ENCODE results near the gene WASF1. TPM values are rescaled to one million over a fixed set of nuclear protein-coding genes. Genes with fewer than 3 reads are reported as not detected.

Gene WASF1
- total and polyA plus RNA-seq, 2 experiments from 2014 or later: 27.4 to 30.5 TPM

- Histone ChIP-seq H3K4me3 (no peak overlapping the region), H3K36me3 (ENCODE audit: insufficient read depth) (no peaks in the 10 kb centered on the region), H2AFZ (no peak overlapping the region), H4K20me1 (replicated peaks; ENCODE audit: insufficient read depth) (no peaks in the 10 kb centered on the region), H3F3A (replicated peaks; ENCODE audit: low read depth) (no peaks in the 10 kb centered on the region), H3K27me3 (ENCODE audit: insufficient read depth) (no peaks in the 10 kb centered on the region), H3K4me2 (no peak overlapping the region), H3K9me2 (ENCODE audit: insufficient read depth) (no peaks in the 10 kb centered on the region), H3K27ac (ENCODE audit: low read depth) (no peak overlapping the region), H3K79me2 (replicated peaks; ENCODE audit: insufficient read depth) (no peaks in the 10 kb centered on the region), H3K4me1 (ENCODE audit: insufficient read depth) (no peaks in the 10 kb centered on the region)
- ATAC-seq (no peak), DNase-seq (ENCODE audit: low spot score) (no peak)
- Mint-ChIP-seq H3K4me3 (no peak overlapping the region), H3K9me3 (no peaks in the 10 kb centered on the region), H3K27ac (no peak overlapping the region), H3K4me1 (peaks cover under 1% of the 10 kb centered on the region; the same call in 1 of the 3 replicates), H3K27me3 (ENCODE audit: insufficient read depth, low read depth, poor library complexity) (no peaks in the 10 kb centered on the region), H3K36me3 (ENCODE audit: low read depth) (no peaks in the 10 kb centered on the region)
- TF ChIP-seq JUNB (IDR thresholded peaks at IDR 0.05; ENCODE audit: unreplicated experiment) (no peak), ETS1 (IDR thresholded peaks at IDR 0.05) (no peak), NANOG (IDR thresholded peaks at IDR 0.05; ENCODE audit: borderline replicate concordance) (no peak), REST (IDR thresholded peaks at IDR 0.05; ENCODE audit: unreplicated experiment) (no peak), ZNF114 (CRISPR knock-in tag; IDR thresholded peaks at IDR 0.05) (no peak), ZNF462 (CRISPR knock-in tag; IDR thresholded peaks at IDR 0.05) (no peak), EZH2phosphoT487 (IDR thresholded peaks at IDR 0.05; ENCODE audit: unreplicated experiment) (no peak), POLR2AphosphoS5 (IDR thresholded peaks at IDR 0.05; ENCODE audit: low read depth) (no peak)
These were observed 90.1 kb downstream of the WASF1 start for GRCh38 chr6:110089323-110089722.

Data from GM23338 (cell line).